IMR-90 (cell line): ENCODE data around the gene RIMS1. TPM values are rescaled to one million over a fixed set of nuclear protein-coding genes. Genes with fewer than 3 reads are reported as not detected.

ENCODE experiments used
- ATAC-seq: fragments of 200-7000 bp; cut with Tn5 transposase; 2 replicates; pipeline ENCODE4 v1.9.1; 2020; ENCODE audit warnings: low read depth, mild to moderate bottlenecking, moderate library complexity
- BruUV-seq: library from RNA; stranded (reverse); fragments of 400-500 nt; replicated peaks from 2 replicates; lab custom pipeline; 2021; lab: Mats Ljungman, UMichigan
- CTCF ChIA-PET: fragments of 300-600 bp; formaldehyde crosslinking; extraction: SDS; loops from one replicate; lab custom pipeline; 2021; ENCODE audit warnings: antibody characterized with exemption; lab: Yijun Ruan, JAX
- POLR2A ChIA-PET: fragments of 300-600 bp; sonication (Branson Sonifier 250); formaldehyde crosslinking; loops from one replicate; lab custom pipeline; 2022; ENCODE audit warnings: antibody characterized with exemption; ENCODE audit not compliant: unreplicated experiment; lab: Charles Lee
- DNase-seq: peaks from one replicate; pipeline ENCODE4 v3.0.0; 2013
- H2AFZ ChIP-seq: replicated peaks from 2 replicates; pipeline ENCODE3; 2013; ENCODE audit warnings: low read length, mild to moderate bottlenecking; ENCODE audit not compliant: poor library complexity
- H2AK5ac ChIP-seq: 2 replicates; pipeline ENCODE4 v1.6.1; 2013; ENCODE audit warnings: low read depth, low read length, inconsistent platforms
- H2AK9ac ChIP-seq: replicated peaks from 2 replicates; pipeline ENCODE3; 2013; ENCODE audit warnings: mild to moderate bottlenecking, low read depth, low read length, moderate library complexity; ENCODE audit not compliant: poor library complexity
- H2BK120ac ChIP-seq: 2 replicates; pipeline ENCODE4 v1.6.1; 2013; ENCODE audit warnings: low read depth, low read length, inconsistent platforms
- H2BK15ac ChIP-seq: 3 replicates; pipeline ENCODE4 v1.6.1; 2013; ENCODE audit warnings: low read depth, low read length, inconsistent platforms
- H2BK20ac ChIP-seq: 2 replicates; pipeline ENCODE4 v1.6.1; 2013; ENCODE audit warnings: low read depth, mild to moderate bottlenecking, inconsistent platforms, low read length, moderate library complexity
- H2BK5ac ChIP-seq: 2 replicates; pipeline ENCODE4 v1.6.1; 2013; ENCODE audit warnings: mild to moderate bottlenecking, low read depth, low read length, inconsistent platforms; ENCODE audit not compliant: poor library complexity, severe bottlenecking
- H3K14ac ChIP-seq: replicated peaks from 2 replicates; pipeline ENCODE4 v1.6.1; 2013; ENCODE audit warnings: low read depth, low read length, inconsistent platforms
- H3K18ac ChIP-seq: 2 replicates; pipeline ENCODE4 v1.6.1; 2013; ENCODE audit warnings: low read depth, low read length, control low read depth
- H3K23ac ChIP-seq: 2 replicates; pipeline ENCODE4 v1.6.1; 2013; ENCODE audit warnings: low read depth, low read length, inconsistent platforms
- H3K27ac ChIP-seq: 2 replicates; pipeline ENCODE4 v1.5.1; 2013; ENCODE audit warnings: mild to moderate bottlenecking, control low read depth, low read length; ENCODE audit not compliant: insufficient read depth
- H3K27me3 ChIP-seq: 2 replicates; pipeline ENCODE4 v1.6.1; 2013; ENCODE audit warnings: low read length; ENCODE audit not compliant: control insufficient read depth, insufficient read depth
- H3K36me3 ChIP-seq: 2 replicates; pipeline ENCODE4 v1.6.1; 2013; ENCODE audit warnings: low read length, mixed read lengths; ENCODE audit not compliant: control insufficient read depth, insufficient read depth
- H3K4ac ChIP-seq: 2 replicates; pipeline ENCODE4 v1.6.1; 2013; ENCODE audit warnings: low read depth, low read length, inconsistent platforms
- H3K4me1 ChIP-seq: 2 replicates; pipeline ENCODE4 v1.6.1; 2013; ENCODE audit warnings: low read length, mixed read lengths; ENCODE audit not compliant: control insufficient read depth, insufficient read depth
- H3K4me2 ChIP-seq: 2 replicates; pipeline ENCODE4 v1.6.1; 2013; ENCODE audit warnings: low read depth, mild to moderate bottlenecking, control low read depth, low read length, moderate library complexity
- H3K4me3 ChIP-seq: 2 replicates; pipeline ENCODE4 v1.5.1; 2013; ENCODE audit warnings: low read depth, mild to moderate bottlenecking, control low read depth, low read length, moderate library complexity; ENCODE audit not compliant: insufficient read depth
- H3K56ac ChIP-seq: 2 replicates; pipeline ENCODE4 v1.6.1; 2013; ENCODE audit warnings: low read length, inconsistent platforms; ENCODE audit not compliant: insufficient read depth; ENCODE audit errors: extremely low read depth
- H3K79me1 ChIP-seq, 2 experiments: 2 replicates each; pipeline ENCODE4 v1.6.1; 2013; ENCODE audit warnings: low read length in 2 of 2, inconsistent platforms in 1 of 2, low read depth in 1 of 2
- H3K9ac ChIP-seq: 2 replicates; pipeline ENCODE4 v1.6.1; 2013; ENCODE audit warnings: low read depth, low read length, control low read depth
- H3K9me1 ChIP-seq: 2 replicates; pipeline ENCODE4 v1.6.1; 2013; ENCODE audit warnings: low read length, inconsistent platforms; ENCODE audit not compliant: insufficient read depth
- H3K9me3 ChIP-seq: 2 replicates; pipeline ENCODE4 v1.6.1; 2013; ENCODE audit warnings: low read length; ENCODE audit not compliant: control insufficient read depth, insufficient read depth
- H4K20me1 ChIP-seq: 2 replicates; pipeline ENCODE4 v1.6.1; 2013; ENCODE audit warnings: low read length, inconsistent platforms; ENCODE audit not compliant: insufficient read depth
- H4K5ac ChIP-seq: 2 replicates; pipeline ENCODE4 v1.6.1; 2013; ENCODE audit warnings: mild to moderate bottlenecking, low read depth, low read length, control low read depth
- H4K8ac ChIP-seq, 2 experiments: 2 replicates each; pipeline ENCODE4 v1.6.1; 2013; ENCODE audit warnings: low read depth in 2 of 2, low read length in 2 of 2, control low read depth in 1 of 2, inconsistent platforms in 1 of 2
- H4K91ac ChIP-seq: 2 replicates; pipeline ENCODE4 v1.6.1; 2013; ENCODE audit warnings: low read depth, low read length, inconsistent platforms; ENCODE audit not compliant: insufficient read depth
- BHLHE40 ChIP-seq: fragments of 150-350 bp; IDR thresholded peaks from 2 replicates; pipeline ENCODE4 v1.6.1; 2016; ENCODE audit warnings: mild to moderate bottlenecking, low read depth, low read length
- CEBPB ChIP-seq: IDR thresholded peaks from 2 replicates; pipeline ENCODE4 v1.6.1; 2012; ENCODE audit warnings: low read depth, low read length, improper control_type of control experiment
- CHD1 ChIP-seq: IDR thresholded peaks from 2 replicates; pipeline ENCODE4 v1.6.1; 2012; ENCODE audit warnings: low read depth, low read length, improper control_type of control experiment
- CTCF ChIP-seq: conservative IDR thresholded peaks from 2 replicates; pipeline ENCODE4 v1.5.1; 2012; ENCODE audit warnings: mild to moderate bottlenecking, low read depth, low read length, improper control_type of control experiment
- ELK1 ChIP-seq: fragments of 150-350 bp; IDR thresholded peaks from 2 replicates; pipeline ENCODE4 v1.6.1; 2016; ENCODE audit warnings: low read depth, mild to moderate bottlenecking, low read length, moderate library complexity, borderline replicate concordance
- FOS ChIP-seq: fragments of 150-350 bp; IDR thresholded peaks from 2 replicates; pipeline ENCODE4 v1.6.1; 2016; ENCODE audit warnings: low read depth, low read length
- MAFK ChIP-seq: IDR thresholded peaks from 2 replicates; pipeline ENCODE4 v1.6.1; 2012; ENCODE audit warnings: low read depth, low read length, improper control_type of control experiment
- MAZ ChIP-seq: IDR thresholded peaks from 2 replicates; pipeline ENCODE4 v1.6.1; 2012; ENCODE audit warnings: low read depth, mild to moderate bottlenecking, low read length, improper control_type of control experiment, moderate library complexity, borderline replicate concordance
- MXI1 ChIP-seq: IDR thresholded peaks from 2 replicates; pipeline ENCODE4 v1.6.1; 2012; ENCODE audit warnings: low read depth, mild to moderate bottlenecking, low read length, moderate library complexity, borderline replicate concordance
- NFE2L2 ChIP-seq: fragments of 150-350 bp; IDR thresholded peaks from 2 replicates; pipeline ENCODE4 v1.6.1; 2016; ENCODE audit warnings: low read depth, mild to moderate bottlenecking, low read length
- POLR2A ChIP-seq: IDR thresholded peaks from 2 replicates; pipeline ENCODE4 v1.6.1; 2012; ENCODE audit warnings: mild to moderate bottlenecking, low read depth, low read length
- RAD21 ChIP-seq: IDR thresholded peaks from 2 replicates; pipeline ENCODE4 v1.6.1; 2012; ENCODE audit warnings: low read length, improper control_type of control experiment
- RCOR1 ChIP-seq: IDR thresholded peaks from 2 replicates; pipeline ENCODE4 v1.6.1; 2012; ENCODE audit warnings: mild to moderate bottlenecking, low read length, improper control_type of control experiment; ENCODE audit not compliant: insufficient replicate concordance
- RFX5 ChIP-seq: IDR thresholded peaks from 2 replicates; pipeline ENCODE4 v1.8.0; 2012; ENCODE audit warnings: low read depth, mild to moderate bottlenecking, low read length, moderate library complexity
- SMC3 ChIP-seq: fragments of 150-350 bp; IDR thresholded peaks from 2 replicates; pipeline ENCODE4 v1.6.1; 2016; ENCODE audit warnings: low read depth, mild to moderate bottlenecking, antibody characterized with exemption, low read length, moderate library complexity
- USF2 ChIP-seq: fragments of 150-350 bp; IDR thresholded peaks from 2 replicates; pipeline ENCODE4 v1.6.1; 2017; ENCODE audit warnings: mild to moderate bottlenecking, antibody characterized with exemption, low read length, low read depth
- WGBS, 2 experiments: methylation state at CpG; one replicate each; pipeline versions ENCODE4 v1.1.5 to v1.1.7; 2013; ENCODE audit warnings: missing lambda C conversion rate in 2 of 2; ENCODE audit not compliant: insufficient read length in 1 of 2; ENCODE audit errors: extremely low coverage in 2 of 2; 5-methylcytosine and 5-hydroxymethylcytosine counted together
- dilution Hi-C: fragments of 300-500 bp; cut with HindIII; formaldehyde crosslinking; loops from one replicate; pipeline ENCODE4 v1.14.3; 2018; ENCODE audit warnings: low sequenced_read_pairs; ENCODE audit not compliant: unreplicated experiment
- in situ Hi-C: fragments of 300-500 bp; cut with MboI; formaldehyde crosslinking; loops from 3 replicates; pipeline ENCODE4 v1.14.3; 2019; ENCODE audit warnings: low sequenced_read_pairs, inconsistent platforms, mixed read lengths
- intact Hi-C: fragments of 100-400 bp; cut with micrococcal nuclease; formaldehyde crosslinking; loops from 2 replicates; pipeline ENCODE4 v1.10.0; 2022
- polyA plus RNA-seq, 3 experiments: library from polyadenylated mRNA; depleted of rRNA; stranded (reverse); fragments of >200 nt; gene quantifications; 2 replicates each; pipeline ENCODE4 v1.2.3, GENCODE V29; 2012; ENCODE audit warnings: low replicate concordance in 1 of 3
- total RNA-seq: library from RNA; depleted of rRNA; stranded (reverse); fragments of >200 nt; gene quantifications from 2 replicates; pipeline ENCODE4 v1.2.3, GENCODE V29; 2012

Gene RIMS1
- total and polyA plus RNA-seq, 2 of the 4 experiments (the other 2 are of a cell fraction) = 0.44 to 3.8 TPM

GRCh38 chr6:72272958-72273357 lies 386.6 kb downstream of the RIMS1 start:
- BruUV-seq = no TSS peak
- ChIA-PET CTCF (no interaction called here), POLR2A (no interaction called here)
- Histone ChIP-seq H2BK20ac (no peak overlapping the region), H3K14ac (no peak overlapping the region), H3K4me3 (no peak overlapping the region), H2AK9ac (no peak overlapping the region), H3K4me2 (no peak overlapping the region), H2BK15ac (no peak overlapping the region), H3K9me1 (no peaks in the 10 kb centered on the region), H2BK120ac (no peak overlapping the region), H3K4me1 (no peaks in the 10 kb centered on the region), H3K18ac (no peak overlapping the region), H3K79me1 (no peaks in the 10 kb centered on the region), H3K9ac (no peak overlapping the region), H3K36me3 (no peaks in the 10 kb centered on the region), H3K9me3 (no peaks in the 10 kb centered on the region), H2AFZ (no peak overlapping the region), H4K91ac (no peak overlapping the region), H3K27me3 (no peaks in the 10 kb centered on the region), H3K27ac (no peak overlapping the region), H2BK5ac (no peak overlapping the region), H2AK5ac (no peak overlapping the region), H4K5ac (no peak overlapping the region), H3K56ac (no peak overlapping the region), H3K4ac (no peak overlapping the region), H4K20me1 (no peaks in the 10 kb centered on the region), H3K23ac (no peak overlapping the region), H4K8ac (no peak overlapping the region)
- no CpG with 5 or more reads among the region's 1 CpG for WGBS, 2 experiments
- intact Hi-C loops (loop anchor here (10.0 kb wide), 1 partner anchor 122 kb away; no protein-coding TSS in a partner anchor), dilution Hi-C loops (no loop called here), in situ Hi-C loops (loop anchor here (25.0 kb wide), 1 partner anchor 314 kb away; no protein-coding TSS in a partner anchor)
- DNase-seq (peak; percentile 73), ATAC-seq (peak; percentile 76)
- TF ChIP-seq RFX5 = no peak
- no peak for TF ChIP-seq SMC3
- no peak for TF ChIP-seq FOS
- no peak for TF ChIP-seq RCOR1
- TF ChIP-seq CTCF = no peak
- TF ChIP-seq MAZ = no peak
- TF ChIP-seq NFE2L2 = no peak
- TF ChIP-seq MAFK = no peak
- no peak for TF ChIP-seq BHLHE40
- no peak for TF ChIP-seq MXI1
- TF ChIP-seq POLR2A = no peak
- TF ChIP-seq RAD21 = no peak
- no peak for TF ChIP-seq USF2
- TF ChIP-seq ELK1 = no peak
- no peak for TF ChIP-seq CEBPB
- no peak for TF ChIP-seq CHD1
